Body of pancreas (tissue), 4 donors: ENCODE data around the gene COL13A1. TPM values are rescaled to one million over a fixed set of nuclear protein-coding genes. Genes with fewer than 3 reads are reported as not detected.

Experiments used
- ATAC-seq: fragments of 150-250 bp; one replicate; pipeline ENCODE4 v1.9.1; 2016
- DNase-seq, 4 donors: peaks; one replicate each; pipeline ENCODE4 v3.0.0-alpha.2; 2019
- H3K27ac ChIP-seq, 4 donors: fragments of 200-600 bp; sonication (generic); 1 replicate in 3 of 4; 2 replicates in 1 of 4; pipeline versions ENCODE4 v1.5.1 to v1.6.1; 2016 to 2019; ENCODE audit warnings: mild to moderate bottlenecking in 1 of 4, mixed read lengths in 1 of 4, moderate library complexity in 1 of 4
- H3K27me3 ChIP-seq, 2 donors: fragments of 200-600 bp; sonication (generic); one replicate each; pipeline ENCODE4 v1.6.0; 2016; ENCODE audit warnings: mild to moderate bottlenecking in 1 of 2
- H3K36me3 ChIP-seq, 2 donors: fragments of 200-600 bp; sonication (generic); replicated peaks in 1 of 2; 2 replicates each; pipeline ENCODE4 v1.5.1; 2016; ENCODE audit warnings: low read depth in 2 of 2; ENCODE audit not compliant: insufficient read depth in 1 of 2
- H3K4me1 ChIP-seq: fragments of 200-600 bp; sonication (generic); one replicate; pipeline ENCODE4 v1.6.0; 2016
- H3K4me3 ChIP-seq, 2 donors: fragments of 200-600 bp; sonication (generic); 1 replicate in 1 of 2; 2 replicates in 1 of 2; pipeline ENCODE4 v1.5.1; 2016 to 2019
- H3K9me3 ChIP-seq, 3 donors: fragments of 200-600 bp; sonication (generic); 1 replicate in 2 of 3; 2 replicates in 1 of 3; pipeline ENCODE4 v1.5.1; 2016
- CTCF ChIP-seq, 7 experiments: fragments of 450-650 bp in 4 of 7; fragments of 200-600 bp in 3 of 7; sonication (generic) in 3 of 7; IDR thresholded peaks; one replicate each; pipeline ENCODE4 v1.5.1; 2016 to 2019; ENCODE audit warnings: antibody characterized with exemption in 7 of 7
- POLR2A ChIP-seq, 3 donors: fragments of 450-650 bp; IDR thresholded peaks; one replicate each; pipeline ENCODE4 v1.6.1; 2016; ENCODE audit warnings: antibody characterized with exemption in 3 of 3, mild to moderate bottlenecking in 2 of 3
- WGBS, 2 donors: methylation state at CpG; one replicate each; pipeline ENCODE4 v1.1.5; 2017; 5-methylcytosine and 5-hydroxymethylcytosine counted together
- intact Hi-C: fragments of 100-400 bp; cut with DNase I; formaldehyde crosslinking; loops from one replicate; pipeline ENCODE4 v1.15.1; 2023
- total RNA-seq, 2 donors: library from RNA; depleted of rRNA; stranded (reverse); fragments of >200 nt; gene quantifications; one replicate each; pipeline ENCODE4 v1.1.0, GENCODE V29; 2016

COL13A1 gene
- total RNA-seq, 2 donors from 2014 or later, result 2.3 TPM; not detected in 1

GRCh38 chr10:69948261-69948660 is 146.6 kb downstream of the COL13A1 start:
- 66 to 71% methylated on average over 3 to 4 of the region's 4 CpGs for WGBS, 2 donors
- no peaks in the 10 kb centered on the region for H3K36me3 ChIP-seq
- DNase-seq (no peak), ATAC-seq (no peak)
- H3K9me3 ChIP-seq, result no peaks in the 10 kb centered on the region
- H3K27ac ChIP-seq, result no peak overlapping the region
- H3K27me3 ChIP-seq, result no peaks in the 10 kb centered on the region
- no peak overlapping the region for H3K4me3 ChIP-seq
- no peak for TF ChIP-seq CTCF (IDR thresholded peaks at IDR 0.05)
- TF ChIP-seq POLR2A (IDR thresholded peaks at IDR 0.05), result no peak
- H3K4me1 ChIP-seq, result no peaks in the 10 kb centered on the region
- intact Hi-C loops, result no loop called here

GRCh38 chr10:69949770-69950169 is 148.1 kb downstream of the COL13A1 start:
- H3K9me3 ChIP-seq, result no peaks in the 10 kb centered on the region
- ATAC-seq, result no peak
- no peak overlapping the region for H3K4me3 ChIP-seq
- WGBS, 2 donors, result 68 to 77% methylated on average over 8 of the region's 8 CpGs
- no peak for TF ChIP-seq CTCF (IDR thresholded peaks at IDR 0.05)
- no peak for TF ChIP-seq POLR2A (IDR thresholded peaks at IDR 0.05)
- no peaks in the 10 kb centered on the region for H3K27me3 ChIP-seq
- no peak overlapping the region for H3K27ac ChIP-seq
- no peak for DNase-seq
- no peaks in the 10 kb centered on the region for H3K4me1 ChIP-seq
- intact Hi-C loops, result no loop called here
- H3K36me3 ChIP-seq, result no peaks in the 10 kb centered on the region

DNA sequence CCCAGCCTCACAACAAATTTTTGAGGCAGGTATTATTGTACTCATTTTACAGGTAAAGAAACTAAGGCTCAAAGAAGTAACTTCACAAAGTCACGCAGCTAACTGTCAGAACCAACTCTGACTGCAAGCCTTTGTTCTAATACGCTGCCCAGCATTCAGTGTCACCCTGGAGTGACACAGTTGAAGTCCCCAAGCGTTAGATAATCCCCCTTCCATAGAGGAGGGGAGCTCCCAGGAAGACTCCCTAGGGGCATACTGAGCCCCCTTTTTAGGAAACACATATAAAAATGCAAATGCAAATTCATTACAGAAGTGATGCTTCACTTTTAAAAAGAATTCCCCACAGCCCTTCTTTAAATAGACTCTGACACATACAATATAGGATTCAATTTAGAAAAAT is 150.0 kb downstream of the COL13A1 start:
- no peaks in the 10 kb centered on the region for H3K9me3 ChIP-seq
- no peaks in the 10 kb centered on the region for H3K27me3 ChIP-seq
- DNase-seq, result no peak
- 79 to 83% methylated on average over 3 of the region's 3 CpGs for WGBS, 2 donors
- TF ChIP-seq POLR2A (IDR thresholded peaks at IDR 0.05) (no peak), CTCF (IDR thresholded peaks at IDR 0.05) (no peak)
- intact Hi-C loops, result no loop called here
- H3K27ac ChIP-seq, result no peak overlapping the region
- no peaks in the 10 kb centered on the region for H3K36me3 ChIP-seq
- H3K4me1 ChIP-seq, result no peaks in the 10 kb centered on the region
- H3K4me3 ChIP-seq, result no peak overlapping the region
- ATAC-seq, result no peak

GRCh38 chr10:69952069-69952800 is 150.5 kb downstream of the COL13A1 start:
- H3K4me3 ChIP-seq, result no peak overlapping the region
- no peaks in the 10 kb centered on the region for H3K27me3 ChIP-seq
- H3K36me3 ChIP-seq, result no peaks in the 10 kb centered on the region
- ATAC-seq, result no peak
- no peak overlapping the region for H3K27ac ChIP-seq
- H3K4me1 ChIP-seq, result no peaks in the 10 kb centered on the region
- no peaks in the 10 kb centered on the region for H3K9me3 ChIP-seq
- intact Hi-C loops, result no loop called here
- WGBS, 2 donors, result 40 to 46% methylated on average over 6 of the region's 6 CpGs
- TF ChIP-seq POLR2A (IDR thresholded peaks at IDR 0.05) (no peak), CTCF (IDR thresholded peaks at IDR 0.05) (no peak)
- DNase-seq, result no peak

GRCh38 chr10:69952821-69953221 is 151.1 kb downstream of the COL13A1 start:
- WGBS, 2 donors, result 47 to 54% methylated on average over 5 of the region's 5 CpGs

More at GRCh38 chr10:69952821-69953221, 151.1 kb downstream of the COL13A1 start:
- Histone ChIP-seq H3K27ac (no peak overlapping the region), H3K27me3 (no peaks in the 10 kb centered on the region), H3K4me1 (no peaks in the 10 kb centered on the region), H3K36me3 (no peaks in the 10 kb centered on the region), H3K4me3 (no peak overlapping the region), H3K9me3 (no peaks in the 10 kb centered on the region)
- TF ChIP-seq CTCF (IDR thresholded peaks at IDR 0.05) (no peak), POLR2A (IDR thresholded peaks at IDR 0.05) (no peak)
- DNase-seq, result no peak
- ATAC-seq, result no peak
- intact Hi-C loops, result no loop called here
